NCI-H82 (cell line): ENCODE data around the gene GPR89B.
"Not testable (repeated sequence)": the region's sequence is repeated elsewhere in the genome, so short reads cannot be mapped to it uniquely, and the experiment has no call there.

ENCODE experiments used
- DNase-seq: peaks from one replicate; lab custom pipeline; 2025; lab: John Stamatoyannopoulos, UW

GPR89B gene

DNA sequence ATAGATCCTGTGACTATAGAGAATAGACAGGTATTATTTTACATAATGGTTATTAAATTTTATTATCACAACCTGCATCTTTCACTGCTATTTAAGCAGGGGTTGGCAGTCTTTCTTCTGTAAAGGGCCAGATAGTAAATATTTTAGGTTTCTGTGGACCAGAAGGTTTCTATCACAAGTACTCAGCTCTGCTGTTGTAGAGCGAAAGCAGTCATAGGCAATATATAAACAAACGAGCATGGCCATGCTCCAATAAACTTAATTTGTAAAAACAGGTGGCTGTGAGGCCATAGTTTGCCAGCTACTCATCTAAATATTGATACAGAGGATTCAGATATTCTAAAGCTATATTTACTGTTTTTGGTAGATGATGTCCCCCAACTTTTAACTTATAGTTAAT, 12.2 kb downstream of the GPR89B start:
- not testable (repeated sequence) for DNase-seq

GRCh38 chr1:147942563-147942962, 14.3 kb downstream of the GPR89B start:
- DNase-seq, result not testable (repeated sequence)

GRCh38 chr1:147949517-147949916, 21.3 kb downstream of the GPR89B start:
- DNase-seq, result not testable (repeated sequence)

- not testable (repeated sequence) for DNase-seq
Measured at GRCh38 chr1:147958906-147959305, 30.7 kb downstream of the GPR89B start.

DNA sequence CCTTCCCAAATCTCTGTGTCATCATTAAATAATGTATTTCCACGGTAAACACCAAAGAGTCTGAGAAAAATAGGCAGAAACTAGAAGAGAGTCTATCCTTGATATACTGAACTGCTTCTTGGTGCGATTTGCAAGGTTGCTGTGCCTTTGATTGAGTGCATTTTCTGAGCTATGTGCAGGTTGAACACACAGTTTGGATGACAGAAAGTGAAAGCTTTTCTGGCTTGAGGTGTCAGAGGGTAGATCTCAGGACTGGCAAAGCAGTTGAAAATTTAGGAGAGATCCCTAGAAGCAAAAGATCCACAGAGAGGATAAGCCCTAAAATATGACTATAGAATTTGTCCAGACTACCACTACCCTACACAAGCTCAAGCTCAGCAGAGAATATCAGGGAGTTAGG, 31.5 kb downstream of the GPR89B start:
- DNase-seq, result not testable (repeated sequence)

GRCh38 chr1:147964575-147964974, 36.4 kb downstream of the GPR89B start:
- DNase-seq, result not testable (repeated sequence)

DNA sequence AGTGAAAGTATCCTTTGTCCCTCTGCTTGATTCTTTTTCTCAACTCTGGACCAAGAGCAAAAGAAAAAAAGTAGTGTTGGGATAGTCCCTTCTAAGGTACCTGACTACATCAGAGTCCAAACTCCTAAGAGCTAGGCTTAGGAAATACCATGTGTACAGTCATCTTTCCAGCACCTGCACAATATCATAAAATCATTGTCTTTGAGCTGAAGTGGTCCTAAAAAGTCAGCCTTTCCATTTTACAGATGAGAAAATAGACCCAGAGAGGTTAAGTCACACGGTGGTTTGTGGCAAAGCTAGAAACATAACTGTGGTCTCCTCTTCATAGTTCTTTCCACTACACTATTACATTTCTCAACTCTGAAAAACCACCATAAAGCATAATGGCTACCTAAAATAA, 38.4 kb downstream of the GPR89B start:
- not testable (repeated sequence) for DNase-seq

GRCh38 chr1:147978896-147979651, 50.9 kb downstream of the GPR89B start:
- DNase-seq, result not testable (repeated sequence)

DNA sequence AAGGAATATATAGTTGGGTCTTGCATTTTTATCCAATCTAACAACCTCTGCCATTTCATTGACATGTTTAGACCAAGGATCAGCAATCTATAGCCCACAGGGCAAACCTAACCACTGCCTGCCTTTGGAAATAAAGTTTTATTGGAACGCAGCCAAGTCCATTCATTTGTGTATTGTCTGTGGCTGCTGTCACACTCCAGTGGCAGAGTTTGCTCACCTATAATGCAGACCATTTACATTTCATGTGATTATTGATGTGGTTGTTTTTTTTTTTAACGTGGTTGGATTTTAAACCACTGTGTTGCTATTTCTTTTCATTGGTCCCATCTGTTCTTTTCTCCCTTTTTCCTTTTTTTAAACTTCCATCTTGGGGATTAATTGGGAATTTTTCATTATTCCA, 57.2 kb downstream of the GPR89B start:
- DNase-seq, result not testable (repeated sequence)

DNA sequence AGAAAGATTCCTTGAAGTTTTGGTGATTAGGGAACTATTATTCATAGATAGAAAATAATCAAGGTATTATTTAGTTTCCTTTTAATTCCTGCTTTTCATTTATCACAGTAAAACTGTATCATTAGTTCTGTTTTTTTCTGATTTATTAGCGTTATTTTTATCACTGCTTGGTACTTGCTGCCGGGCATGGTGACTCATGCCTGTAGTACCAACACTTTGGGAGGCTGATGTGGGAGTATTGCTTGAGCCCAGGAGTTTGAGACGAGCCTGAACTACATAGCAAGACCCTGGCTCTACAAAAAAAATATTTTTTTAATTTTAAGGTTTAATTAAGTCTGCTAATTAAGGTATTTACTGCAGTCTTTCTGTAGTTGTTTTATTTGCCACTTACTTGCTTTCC, 59.7 kb downstream of the GPR89B start:
- DNase-seq, result not testable (repeated sequence)

GRCh38 chr1:147992916-147993315, 64.7 kb downstream of the GPR89B start:
- not testable (repeated sequence) for DNase-seq

GRCh38 chr1:147993400-147993799, 65.2 kb downstream of the GPR89B start:
- not testable (repeated sequence) for DNase-seq

- not testable (repeated sequence) for DNase-seq
Measured at GRCh38 chr1:147993825-147994615, 65.8 kb downstream of the GPR89B start.

DNA sequence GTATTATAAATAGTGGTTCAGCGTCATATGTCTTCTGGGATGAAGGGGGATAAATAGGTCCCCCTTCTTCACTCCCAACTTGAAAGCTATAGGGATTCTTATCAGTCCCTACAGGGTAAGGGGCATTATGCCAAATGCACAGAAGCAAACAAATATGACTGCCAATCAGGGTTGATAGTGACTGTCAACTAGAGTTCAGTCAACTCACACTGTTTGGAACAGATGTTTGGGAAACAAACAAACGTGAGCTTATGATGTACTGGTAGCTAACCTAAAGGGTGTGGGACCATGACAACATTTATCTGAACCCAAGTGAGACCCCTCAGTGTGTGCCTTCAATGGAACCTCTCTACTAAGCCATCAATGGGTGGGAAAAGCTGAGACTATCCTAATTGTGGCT, 67.9 kb downstream of the GPR89B start:
- DNase-seq, result not testable (repeated sequence)

GRCh38 chr1:148007724-148008123, 79.5 kb downstream of the GPR89B start:
- DNase-seq, result not testable (repeated sequence)

DNA sequence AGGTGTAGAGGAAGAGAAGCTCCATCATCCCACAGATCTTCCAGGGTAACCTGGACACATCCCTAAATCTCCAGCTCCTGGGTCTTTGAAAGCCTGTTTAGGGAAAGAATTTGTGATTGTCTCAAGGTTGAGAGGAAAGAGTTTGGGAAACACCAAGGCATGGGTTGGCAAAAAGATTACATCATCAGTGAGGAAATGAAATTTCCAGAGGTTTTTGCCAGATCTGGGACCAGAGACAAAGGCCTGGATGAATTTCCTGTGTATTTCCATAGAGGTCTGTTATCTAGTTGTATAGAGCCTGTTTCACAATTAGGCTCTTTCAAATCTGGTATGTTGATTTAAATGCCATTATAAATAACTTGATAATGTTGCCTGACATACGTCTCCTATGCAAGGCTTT, 82.3 kb downstream of the GPR89B start:
- no peak for DNase-seq

DNA sequence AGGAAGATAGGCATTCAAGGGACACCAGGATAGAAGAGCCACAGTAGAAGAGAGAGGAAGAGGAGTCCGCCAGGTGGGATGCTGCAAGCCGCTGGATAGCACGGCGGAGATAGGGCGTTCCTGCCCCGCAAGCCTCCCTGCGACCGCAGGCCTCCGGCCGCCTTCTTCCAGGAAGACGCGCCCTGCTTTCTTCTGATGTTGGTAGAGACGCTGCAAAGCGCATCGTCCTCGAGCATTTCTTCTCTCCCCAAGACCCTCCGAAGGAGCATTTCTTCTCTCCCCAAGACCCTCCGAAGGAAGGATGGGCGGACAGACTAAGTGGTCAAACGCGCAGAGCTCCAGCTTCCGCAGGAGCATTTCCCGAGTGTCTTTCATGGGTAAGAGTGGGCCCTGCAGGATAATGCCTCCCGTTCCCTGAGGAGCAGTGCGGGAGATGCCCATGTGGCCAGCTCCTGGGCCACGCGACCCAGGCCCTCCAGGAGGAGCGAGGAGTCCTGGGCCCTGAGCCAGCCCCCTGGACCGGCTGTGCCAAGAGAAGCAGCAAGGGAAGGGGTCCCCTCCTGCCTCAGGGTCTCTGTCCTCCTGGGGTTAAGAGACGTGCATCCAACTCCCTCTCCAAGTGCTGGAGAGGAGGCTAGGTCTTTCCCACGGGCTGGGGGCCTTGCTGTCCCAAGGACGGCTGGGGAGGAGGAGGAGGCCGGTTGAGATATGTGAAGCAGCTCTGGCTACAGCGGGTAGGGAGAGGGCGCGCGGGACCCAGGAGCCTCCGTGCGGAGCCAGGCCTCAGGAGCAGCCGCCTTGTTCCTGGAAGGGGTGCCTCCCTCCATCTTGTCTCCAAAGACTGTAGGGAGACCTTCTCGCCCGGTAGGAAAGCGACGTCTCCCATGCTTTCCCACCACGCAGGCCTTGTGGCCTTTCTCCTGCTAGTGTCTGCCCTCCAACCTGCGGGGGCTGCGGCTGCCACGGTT, 85.2 kb downstream of the GPR89B start:
- not testable (repeated sequence) for DNase-seq

DNA sequence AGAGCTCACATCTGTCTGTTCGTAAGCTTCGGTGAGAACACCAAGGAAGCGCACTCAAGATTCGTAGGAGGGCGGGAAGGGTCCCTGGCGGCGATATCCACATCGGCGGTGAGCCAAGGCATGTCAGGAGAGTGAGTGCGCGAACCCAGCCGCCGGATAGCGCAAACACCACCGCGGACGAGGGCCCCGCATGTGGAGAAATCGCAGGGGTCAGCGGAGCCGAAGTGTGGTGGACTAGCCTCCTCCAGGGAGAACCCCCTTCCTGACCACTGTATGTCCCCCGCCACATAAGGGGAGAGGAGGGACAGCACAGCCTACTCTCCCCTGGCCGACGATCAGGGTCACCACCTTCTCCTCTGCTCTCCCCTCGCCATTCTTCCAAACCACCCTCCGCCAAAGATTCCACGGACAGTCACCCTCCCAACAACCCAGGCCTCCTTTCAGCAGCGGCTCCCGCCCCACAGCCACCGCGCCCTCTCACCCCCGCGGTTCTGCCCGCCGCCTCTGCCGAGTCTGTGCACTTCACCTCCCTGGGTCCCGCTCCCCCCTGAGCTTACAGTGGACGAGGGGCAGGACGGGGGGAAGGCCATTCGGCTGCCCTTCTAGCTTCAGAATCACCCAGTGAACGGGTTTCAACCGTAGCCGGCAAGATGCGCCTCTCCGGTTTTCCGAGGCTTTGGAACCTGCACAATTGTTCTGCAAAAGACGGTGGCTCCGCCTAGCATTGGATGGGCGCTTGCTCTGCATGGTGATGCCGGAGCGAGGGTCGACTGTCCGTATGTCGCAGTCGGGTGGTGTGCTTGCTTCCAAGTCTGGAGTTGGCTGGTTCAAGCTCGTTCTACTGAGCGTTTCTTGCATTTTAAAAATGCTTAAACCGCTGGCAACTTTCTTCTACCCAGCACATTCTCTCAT, 86.3 kb downstream of the GPR89B start:
- DNase-seq, result not testable (repeated sequence)

DNA sequence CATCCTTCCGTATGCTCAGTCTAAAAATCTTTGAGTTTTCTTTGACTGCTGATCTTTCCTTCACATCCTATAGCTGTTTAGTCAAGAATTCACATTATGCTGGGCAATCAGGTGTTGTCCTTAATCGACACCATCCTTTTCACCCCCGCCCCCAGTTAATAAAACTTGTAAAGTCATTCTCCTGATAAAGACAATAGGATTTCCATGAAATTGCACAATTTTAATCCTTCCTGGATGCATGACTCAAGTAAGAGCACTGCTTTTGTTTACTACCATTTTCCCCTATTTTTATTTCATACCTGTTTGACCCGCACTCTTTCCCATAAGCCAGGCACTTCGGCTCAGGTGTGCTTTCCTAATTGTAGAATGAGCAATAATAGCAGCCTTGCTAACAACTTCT, 96.7 kb downstream of the GPR89B start:
- DNase-seq, result not testable (repeated sequence)

DNA sequence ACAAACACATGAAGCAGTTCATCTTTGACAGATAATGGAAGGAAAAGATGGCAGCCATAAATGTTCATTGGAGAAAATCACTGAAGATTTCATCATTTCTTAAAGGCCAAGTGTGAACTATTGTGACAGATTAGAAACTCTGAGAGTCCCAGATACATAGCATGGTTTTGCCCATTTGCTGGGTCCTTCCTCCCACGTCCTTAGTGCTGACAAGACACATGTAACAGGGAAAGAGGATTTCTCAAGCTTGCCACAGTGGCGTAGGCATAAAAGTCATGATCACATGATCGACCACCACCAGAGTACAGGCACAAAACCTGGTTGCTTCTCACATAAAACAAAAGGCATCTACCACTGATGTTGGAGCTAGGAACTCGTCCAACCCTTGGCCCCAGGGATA, 98.8 kb downstream of the GPR89B start:
- not testable (repeated sequence) for DNase-seq

- DNase-seq, result not testable (repeated sequence)
Measured at GRCh38 chr1:148032247-148032646, 104.0 kb downstream of the GPR89B start.
